CD4-positive, CD25-positive, alpha-beta regulatory T cell (primary cell): ENCODE data around the gene TICAM1. TPM values are rescaled to one million over a fixed set of nuclear protein-coding genes. Genes with fewer than 3 reads are reported as not detected.
"Not testable (repeated sequence)": the region's sequence is repeated elsewhere in the genome, so short reads cannot be mapped to it uniquely, and the experiment has no call there.

Experiments used
- ATAC-seq, 2 donors: fragments of 150-1000 bp; cut with Tn5 transposase; one replicate each; pipeline ENCODE4 v1.10.0; 2021; ENCODE audit warnings: low read depth in 2 of 2, moderate number of reproducible peaks in 2 of 2, moderate library complexity in 1 of 2
- DNase-seq, 3 donors: peaks; one replicate each; pipeline versions ENCODE4 v3.0.0 to v3.0.0-alpha.2; 2012 to 2022; ENCODE audit warnings: mixed read lengths in 1 of 3
- H3K27ac ChIP-seq: one replicate; pipeline ENCODE4 v1.7.0; 2013; ENCODE audit warnings: mild to moderate bottlenecking, low read length; ENCODE audit not compliant: insufficient read depth, poor library complexity, severe bottlenecking
- H3K27me3 ChIP-seq: one replicate; pipeline ENCODE4 v1.7.0; 2013; ENCODE audit warnings: low read length; ENCODE audit not compliant: control insufficient read depth, insufficient read depth
- H3K36me3 ChIP-seq: one replicate; pipeline ENCODE4 v1.7.0; 2013; ENCODE audit warnings: mild to moderate bottlenecking, low read length, moderate library complexity; ENCODE audit not compliant: control insufficient read depth, insufficient read depth
- H3K4me1 ChIP-seq: 2 replicates; pipeline ENCODE4 v1.7.0; 2013; ENCODE audit warnings: mild to moderate bottlenecking, low read length; ENCODE audit not compliant: insufficient read depth, control insufficient read depth, poor library complexity, severe bottlenecking
- H3K4me3 ChIP-seq: one replicate; pipeline ENCODE4 v1.7.0; 2013; ENCODE audit warnings: low read depth, mild to moderate bottlenecking, low read length, moderate library complexity
- H3K9me3 ChIP-seq, 2 experiments: 1 replicate in 1 of 2; 2 replicates in 1 of 2; pipeline ENCODE4 v1.7.0; 2013; ENCODE audit warnings: low read length in 2 of 2, mild to moderate bottlenecking in 1 of 2, moderate library complexity in 1 of 2; ENCODE audit not compliant: control insufficient read depth in 2 of 2
- H3K27ac Mint-ChIP-seq, 3 donors: one replicate each; pipeline ENCODE4 v1.8.0; 2020 to 2022; ENCODE audit warnings: mild to moderate bottlenecking in 3 of 3, mixed read lengths in 3 of 3, moderate library complexity in 2 of 3
- H3K27me3 Mint-ChIP-seq: one replicate; pipeline ENCODE4 v1.8.0; 2022; ENCODE audit warnings: mild to moderate bottlenecking, mixed read lengths
- H3K36me3 Mint-ChIP-seq: one replicate; pipeline ENCODE4 v1.8.0; 2020; ENCODE audit warnings: mixed read lengths
- H3K4me1 Mint-ChIP-seq, 4 donors: one replicate each; pipeline ENCODE4 v1.8.0; 2020 to 2022; ENCODE audit warnings: mixed read lengths in 4 of 4, mild to moderate bottlenecking in 1 of 4
- H3K4me3 Mint-ChIP-seq, 4 donors: one replicate each; pipeline ENCODE4 v1.8.0; 2020 to 2022; ENCODE audit warnings: mild to moderate bottlenecking in 4 of 4, mixed read lengths in 4 of 4, moderate library complexity in 3 of 4
- H3K9me3 Mint-ChIP-seq, 7 donors: one replicate each; pipeline ENCODE4 v1.8.0; 2020 to 2022; ENCODE audit warnings: mixed read lengths in 7 of 7, mild to moderate bottlenecking in 3 of 7, moderate library complexity in 2 of 7
- polyA plus RNA-seq, 4 donors: library from polyadenylated mRNA; unstranded; fragments of 300-500 nt; fragmentation: Illumina TruSeq; gene quantifications; one replicate each; pipeline ENCODE4 v1.2.3, GENCODE V29; 2021
- total RNA-seq: library from RNA; stranded (reverse); gene quantifications from one replicate; pipeline ENCODE4 v1.2.3, GENCODE V29; 2022

TICAM1 gene
- total and polyA plus RNA-seq, 5 donors from 2014 or later: 3.3 to 28.5 (median 7.4) TPM

- H3K9me3 ChIP-seq: no peaks in the 10 kb centered on the region
- H3K4me1 ChIP-seq: no peaks in the 10 kb centered on the region
- peaks cover 4% of the 10 kb centered on the region for H3K36me3 Mint-ChIP-seq
- H3K9me3 Mint-ChIP-seq: no peaks in the 10 kb centered on the region
- peaks cover 0 to 3% (median 0%) of the 10 kb centered on the region in 4 donors for H3K4me1 Mint-ChIP-seq
- H3K4me3 ChIP-seq: no peak overlapping the region
- H3K4me3 Mint-ChIP-seq: no peak overlapping the region
- H3K27me3 Mint-ChIP-seq: no peaks in the 10 kb centered on the region
- DNase-seq: no peak
- no peak for ATAC-seq
- no peak overlapping the region for H3K27ac ChIP-seq
- peaks cover 2% of the 10 kb centered on the region for H3K36me3 ChIP-seq
- no peaks in the 10 kb centered on the region for H3K27me3 ChIP-seq
- no peak overlapping the region for H3K27ac Mint-ChIP-seq
Observed at GRCh38 chr19:4852484-4852883, 21.0 kb upstream of the TICAM1 start.

DNA sequence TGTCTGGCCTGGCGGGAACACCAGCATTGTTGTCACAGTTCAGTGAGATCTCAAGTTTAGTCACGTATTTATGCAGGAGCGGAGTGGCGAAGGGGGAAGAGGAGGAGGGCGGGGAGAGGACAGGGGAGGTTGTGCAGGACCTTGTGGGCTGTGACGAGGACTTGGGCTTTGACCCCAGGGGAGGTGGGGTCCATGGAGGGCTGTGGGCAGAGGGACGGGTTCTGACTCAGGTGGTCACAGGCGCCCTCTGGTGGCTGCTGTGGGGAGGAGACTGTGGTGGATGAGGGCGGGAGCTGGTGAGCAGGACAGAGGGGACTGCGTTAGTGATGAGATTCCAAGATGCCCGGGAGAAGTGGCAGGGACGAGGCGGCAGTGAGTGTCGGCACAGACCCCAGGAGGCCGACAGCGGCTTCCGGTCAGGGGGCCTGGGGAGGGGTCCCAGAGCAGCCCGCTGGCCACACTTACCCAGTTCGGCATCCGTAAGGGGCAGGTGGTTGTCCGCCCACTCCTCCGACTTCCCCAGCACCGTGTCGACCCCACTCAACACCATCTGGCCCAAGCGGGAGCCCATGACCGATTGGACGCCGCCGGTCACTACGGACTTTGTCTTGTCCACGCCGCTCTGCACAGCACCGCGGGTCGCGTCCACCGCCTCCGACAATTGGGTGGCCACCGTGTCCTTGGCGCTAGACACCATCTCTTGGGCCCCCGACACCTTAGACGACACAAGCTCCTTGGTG lies 20.2 kb upstream of the TICAM1 start:
- H3K4me1 Mint-ChIP-seq: peaks cover 0 to 3% (median 0%) of the 10 kb centered on the region in 4 donors
- H3K27ac Mint-ChIP-seq: no peak overlapping the region
- peak; percentile 74 to 75 for ATAC-seq
- no peak overlapping the region for H3K4me3 ChIP-seq
- no peak overlapping the region for H3K4me3 Mint-ChIP-seq
- H3K4me1 ChIP-seq: no peaks in the 10 kb centered on the region
- H3K36me3 ChIP-seq: peaks cover 5% of the 10 kb centered on the region
- H3K27me3 ChIP-seq: no peaks in the 10 kb centered on the region
- DNase-seq: peak; percentile 56 to 66 (median 64)
- H3K36me3 Mint-ChIP-seq: no peaks in the 10 kb centered on the region
- H3K9me3 ChIP-seq: no peaks in the 10 kb centered on the region
- no peaks in the 10 kb centered on the region for H3K27me3 Mint-ChIP-seq
- H3K27ac ChIP-seq: no peak overlapping the region
- H3K9me3 Mint-ChIP-seq: no peaks in the 10 kb centered on the region

- Mint-ChIP-seq H3K36me3 (peaks cover 4% of the 10 kb centered on the region), H3K4me1 (peaks cover 0 to 3% (median 0%) of the 10 kb centered on the region in 4 donors), H3K4me3 (no peak overlapping the region), H3K27ac (no peak overlapping the region), H3K9me3 (no peaks in the 10 kb centered on the region), H3K27me3 (no peaks in the 10 kb centered on the region)
- DNase-seq (no peak), ATAC-seq (no peak)
- Histone ChIP-seq H3K27ac (no peak overlapping the region), H3K27me3 (no peaks in the 10 kb centered on the region), H3K4me1 (no peaks in the 10 kb centered on the region), H3K9me3 (no peaks in the 10 kb centered on the region), H3K36me3 (peaks cover 5% of the 10 kb centered on the region), H3K4me3 (no peak overlapping the region)
Observed at GRCh38 chr19:4849019-4849418, 17.5 kb upstream of the TICAM1 start.

- no peaks in the 10 kb centered on the region for H3K4me1 ChIP-seq
- Mint-ChIP-seq H3K27ac (peak overlapping the region in 1 of 3 donors; percentile 55), H3K36me3 (peaks cover 7% of the 10 kb centered on the region), H3K27me3 (no peaks in the 10 kb centered on the region), H3K4me3 (no peak overlapping the region), H3K4me1 (peaks cover 0 to 3% (median 0%) of the 10 kb centered on the region in 4 donors), H3K9me3 (no peaks in the 10 kb centered on the region)
- no peak for ATAC-seq
- peaks cover 8% of the 10 kb centered on the region for H3K36me3 ChIP-seq
- H3K9me3 ChIP-seq: no peaks in the 10 kb centered on the region
- DNase-seq: no peak
- H3K27ac ChIP-seq: no peak overlapping the region
- H3K27me3 ChIP-seq: no peaks in the 10 kb centered on the region
- H3K4me3 ChIP-seq: no peak overlapping the region
Observed at GRCh38 chr19:4847190-4847973, 15.9 kb upstream of the TICAM1 start.

GRCh38 chr19:4845975-4846374 lies 14.5 kb upstream of the TICAM1 start:
- not testable (repeated sequence) for DNase-seq, H3K27me3 ChIP-seq, H3K4me1 Mint-ChIP-seq, H3K9me3 Mint-ChIP-seq, H3K27ac ChIP-seq, H3K4me3 Mint-ChIP-seq, H3K27me3 Mint-ChIP-seq, H3K9me3 ChIP-seq, H3K27ac Mint-ChIP-seq, H3K4me3 ChIP-seq, H3K36me3 ChIP-seq, ATAC-seq, H3K4me1 ChIP-seq
- H3K36me3 Mint-ChIP-seq: peaks cover 11% of the 10 kb centered on the region

- Histone ChIP-seq H3K4me1 (peaks cover 12% of the 10 kb centered on the region), H3K27ac (no peak overlapping the region), H3K27me3 (no peaks in the 10 kb centered on the region), H3K36me3 (peaks cover 8% of the 10 kb centered on the region), H3K4me3 (no peak overlapping the region), H3K9me3 (no peaks in the 10 kb centered on the region)
- DNase-seq: no peak
- no peaks in the 10 kb centered on the region for H3K9me3 Mint-ChIP-seq
- H3K4me1 Mint-ChIP-seq: peaks cover 2 to 14% (median 11%) of the 10 kb centered on the region in 4 donors
- H3K27ac Mint-ChIP-seq: no peak overlapping the region
- ATAC-seq: no peak
- H3K36me3 Mint-ChIP-seq: peaks cover 16% of the 10 kb centered on the region
- H3K27me3 Mint-ChIP-seq: no peaks in the 10 kb centered on the region
- no peak overlapping the region for H3K4me3 Mint-ChIP-seq
Observed at GRCh38 chr19:4844348-4845179, 13.1 kb upstream of the TICAM1 start.

DNA sequence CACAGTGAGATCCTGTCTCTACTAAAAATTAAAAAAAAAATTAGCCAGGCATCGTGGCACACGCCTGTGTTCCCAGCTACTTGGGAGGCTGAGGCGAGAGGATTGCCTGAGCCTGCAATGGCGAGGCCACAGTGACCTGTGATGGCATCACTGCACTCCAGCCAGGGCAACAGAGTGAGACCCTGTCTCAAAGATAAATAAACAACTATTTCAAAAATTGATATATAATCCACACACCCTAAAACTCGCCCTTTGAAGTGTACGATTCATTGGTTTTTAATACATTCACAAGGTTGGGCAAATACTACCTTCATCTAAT lies 12.1 kb upstream of the TICAM1 start:
- Histone ChIP-seq H3K4me1 (peaks cover 12% of the 10 kb centered on the region), H3K27ac (no peak overlapping the region), H3K4me3 (no peak overlapping the region), H3K9me3 (no peaks in the 10 kb centered on the region), H3K36me3 (peaks cover 8% of the 10 kb centered on the region), H3K27me3 (no peaks in the 10 kb centered on the region)
- Mint-ChIP-seq H3K4me3 (no peak overlapping the region), H3K27me3 (no peaks in the 10 kb centered on the region), H3K9me3 (no peaks in the 10 kb centered on the region), H3K27ac (peak overlapping the region in 1 of 3 donors; percentile 82), H3K36me3 (peaks cover 21% of the 10 kb centered on the region), H3K4me1 (peaks cover 2 to 14% (median 11%) of the 10 kb centered on the region in 4 donors)
- ATAC-seq (no peak), DNase-seq (no peak)
